GM12892 (cell line): ENCODE measurements around the gene PPP1R14C.

ENCODE experiments used
- POLR2A ChIP-seq: IDR thresholded peaks from 2 replicates; pipeline ENCODE4 v1.6.1; 2011; ENCODE audit warnings: low read depth, low read length, control low read depth
- POLR2AphosphoS5 ChIP-seq: IDR thresholded peaks from 2 replicates; pipeline ENCODE4 v1.6.1; 2011; ENCODE audit warnings: low read depth, low read length, control low read depth

GRCh38 chr6:150179030-150179429 is 36.2 kb downstream of the PPP1R14C start:
- TF ChIP-seq POLR2A (no peak), POLR2AphosphoS5 (no peak)
